Liver (tissue), 9 donors: ENCODE data around the gene DIABLO. TPM values are rescaled to one million over a fixed set of nuclear protein-coding genes. Genes with fewer than 3 reads are reported as not detected.

ENCODE experiments used
- DNase-seq: peaks from one replicate; pipeline ENCODE4 v3.0.0-alpha.2; 2017; ENCODE audit warnings: low spot score
- H3K27ac ChIP-seq, 2 donors: one replicate each; pipeline ENCODE4 v1.7.0; 2013; ENCODE audit warnings: inconsistent platforms in 2 of 2, low read length in 2 of 2, control low read depth in 1 of 2, low read depth in 1 of 2, mild to moderate bottlenecking in 1 of 2
- H3K27me3 ChIP-seq, 4 donors: one replicate each; pipeline versions ENCODE4 v1.6.1 to v1.7.0; 2013; ENCODE audit warnings: low read length in 3 of 4, inconsistent platforms in 1 of 4, mild to moderate bottlenecking in 1 of 4, moderate library complexity in 1 of 4; ENCODE audit not compliant: control insufficient read depth in 4 of 4, insufficient read depth in 4 of 4
- H3K36me3 ChIP-seq, 4 donors: one replicate each; pipeline versions ENCODE4 v1.6.1 to v1.7.0; 2013; ENCODE audit warnings: low read length in 3 of 4, mild to moderate bottlenecking in 3 of 4, low read depth in 1 of 4, moderate library complexity in 1 of 4; ENCODE audit not compliant: control insufficient read depth in 4 of 4, insufficient read depth in 3 of 4
- H3K4me1 ChIP-seq, 4 donors: one replicate each; pipeline versions ENCODE4 v1.6.1 to v1.7.0; 2013; ENCODE audit warnings: low read length in 3 of 4, mild to moderate bottlenecking in 3 of 4, moderate library complexity in 1 of 4; ENCODE audit not compliant: control insufficient read depth in 4 of 4, insufficient read depth in 4 of 4
- H3K4me3 ChIP-seq, 3 donors: one replicate each; pipeline versions ENCODE4 v1.6.1 to v1.7.0; 2013; ENCODE audit warnings: low read length in 3 of 3, control low read depth in 1 of 3, low read depth in 1 of 3, mild to moderate bottlenecking in 1 of 3
- H3K9ac ChIP-seq, 2 donors: one replicate each; pipeline ENCODE4 v1.7.0; 2013; ENCODE audit warnings: low read length in 2 of 2, mild to moderate bottlenecking in 2 of 2, moderate library complexity in 2 of 2, control low read depth in 1 of 2, low read depth in 1 of 2
- H3K9me3 ChIP-seq, 4 donors: one replicate each; pipeline versions ENCODE4 v1.6.1 to v1.7.0; 2013; ENCODE audit warnings: low read length in 3 of 4; ENCODE audit not compliant: control insufficient read depth in 4 of 4
- EGR1 ChIP-seq, 2 donors: IDR thresholded peaks; 2 replicates each; pipeline ENCODE4 v1.6.1; 2016 to 2018; ENCODE audit warnings: antibody characterized with exemption in 2 of 2, low read depth in 2 of 2
- FOXA2 ChIP-seq: IDR thresholded peaks from 2 replicates; pipeline ENCODE4 v1.6.1; 2016; ENCODE audit warnings: antibody characterized with exemption
- GABPA ChIP-seq, 2 donors: IDR thresholded peaks in 1 of 2; conservative IDR thresholded peaks in 1 of 2; 2 replicates each; pipeline ENCODE4 v1.6.1; 2016; ENCODE audit warnings: antibody characterized with exemption in 2 of 2, mild to moderate bottlenecking in 1 of 2, moderate library complexity in 1 of 2
- HNF4A ChIP-seq, 2 donors: conservative IDR thresholded peaks; 2 replicates each; pipeline ENCODE4 v1.6.1; 2016; ENCODE audit warnings: antibody characterized with exemption in 2 of 2, mild to moderate bottlenecking in 2 of 2
- HNF4G ChIP-seq: IDR thresholded peaks from 2 replicates; pipeline ENCODE4 v1.6.1; 2016; ENCODE audit warnings: antibody characterized with exemption
- JUND ChIP-seq, 2 donors: IDR thresholded peaks; 2 replicates each; pipeline ENCODE4 v1.6.1; 2016; ENCODE audit warnings: antibody characterized with exemption in 2 of 2
- NR2F2 ChIP-seq: IDR thresholded peaks from 2 replicates; pipeline ENCODE4 v1.6.1; 2016; ENCODE audit warnings: antibody characterized with exemption
- RAD21 ChIP-seq, 2 donors: IDR thresholded peaks; 2 replicates each; pipeline ENCODE4 v1.6.1; 2016; ENCODE audit warnings: antibody characterized with exemption in 2 of 2, mild to moderate bottlenecking in 2 of 2
- RXRA ChIP-seq, 2 donors: IDR thresholded peaks; 2 replicates each; pipeline ENCODE4 v1.6.1; 2017 to 2018; ENCODE audit warnings: antibody characterized with exemption in 2 of 2, mild to moderate bottlenecking in 1 of 2
- SP1 ChIP-seq: IDR thresholded peaks from 2 replicates; pipeline ENCODE4 v1.6.1; 2018; ENCODE audit warnings: antibody characterized with exemption, mild to moderate bottlenecking
- TAF1 ChIP-seq: conservative IDR thresholded peaks from 2 replicates; pipeline ENCODE4 v1.6.1; 2016; ENCODE audit warnings: antibody characterized with exemption, mild to moderate bottlenecking
- YY1 ChIP-seq: IDR thresholded peaks from 2 replicates; pipeline ENCODE4 v1.6.1; 2016; ENCODE audit warnings: antibody characterized with exemption, mild to moderate bottlenecking
- WGBS: extraction: QIAGEN DNeasy Blood & Tissue Kit; methylation state at CpG from one replicate; pipeline ENCODE4 v1.1.7; 2013; 5-methylcytosine and 5-hydroxymethylcytosine counted together
- polyA plus RNA-seq, 2 donors: library from polyadenylated mRNA; stranded (reverse) in 1 of 2; unstranded in 1 of 2; fragments of 200-250 nt in 1 of 2; fragments of >200 nt in 1 of 2; fragmentation: Nextera tagmentation in 1 of 2; extraction: Ambion mirVana in 1 of 2; gene quantifications; one replicate each; pipeline versions ENCODE4 v1.2.1 to v1.2.3, GENCODE V29; 2013 to 2015
- total RNA-seq, 2 donors: library from RNA; depleted of rRNA; stranded (reverse); fragments of >200 nt; gene quantifications; one replicate each; pipeline ENCODE4 v1.2.3, GENCODE V29; 2014
- TF ChIP-seq, protein P1 (sequence below): IDR thresholded peaks from 2 replicates; pipeline ENCODE4 v1.6.1; 2016; ENCODE audit warnings: antibody characterized with exemption
- TF ChIP-seq, protein P2 (sequence below): IDR thresholded peaks from 2 replicates; pipeline ENCODE4 v1.6.1; 2016; ENCODE audit warnings: antibody characterized with exemption, mild to moderate bottlenecking
- donor health status: healthy.
- donor health status: healthy.
- donor health status: healthy.
- donor health status: healthy.
- donor health status: healthy.

Gene DIABLO
- total and polyA plus RNA-seq, 4 donors: 20.4 to 34.4 (median 28.5) TPM

DNA sequence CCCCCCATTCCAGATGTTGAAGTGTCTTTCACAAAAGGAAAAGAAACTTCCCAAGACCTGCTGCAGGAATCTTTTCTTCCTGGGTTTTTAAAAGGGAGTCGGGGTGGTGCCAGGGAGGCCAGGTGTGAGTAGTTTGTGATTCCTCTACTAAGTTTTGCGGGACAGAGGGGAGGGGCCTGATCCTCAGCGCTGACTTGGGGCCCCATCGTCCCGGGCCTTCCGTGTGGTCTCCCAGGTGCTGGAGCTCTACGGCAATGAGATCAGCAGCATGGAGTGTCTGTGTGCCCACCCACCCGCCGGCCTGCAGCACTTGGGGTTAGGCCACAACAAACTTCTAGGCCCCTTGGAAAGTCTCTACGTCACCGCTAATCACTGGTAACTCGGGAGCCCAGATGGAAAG is 38.4 kb downstream of the DIABLO start:
- peaks cover 5 to 17% (median 12%) of the 10 kb centered on the region in 4 donors for H3K4me1 ChIP-seq
- H3K9ac ChIP-seq: no peak overlapping the region
- no peak overlapping the region for H3K4me3 ChIP-seq
- no peak overlapping the region for H3K27ac ChIP-seq
- H3K9me3 ChIP-seq: no peaks in the 10 kb centered on the region
- DNase-seq: no peak
- H3K27me3 ChIP-seq: no peaks in the 10 kb centered on the region
- 92% methylated on average over 12 of the region's 12 CpGs for WGBS
- no peaks in the 10 kb centered on the region for H3K36me3 ChIP-seq
- TF ChIP-seq NR2F2 (no peak), HNF4G (no peak), EGR1 (IDR thresholded peaks at IDR 0.05; ENCODE audit: low read depth in 2 of 2) (no peak), SP1 (no peak), RAD21 (IDR thresholded peaks at IDR 0.05) (no peak)
- TF ChIP-seq, protein P1, sequence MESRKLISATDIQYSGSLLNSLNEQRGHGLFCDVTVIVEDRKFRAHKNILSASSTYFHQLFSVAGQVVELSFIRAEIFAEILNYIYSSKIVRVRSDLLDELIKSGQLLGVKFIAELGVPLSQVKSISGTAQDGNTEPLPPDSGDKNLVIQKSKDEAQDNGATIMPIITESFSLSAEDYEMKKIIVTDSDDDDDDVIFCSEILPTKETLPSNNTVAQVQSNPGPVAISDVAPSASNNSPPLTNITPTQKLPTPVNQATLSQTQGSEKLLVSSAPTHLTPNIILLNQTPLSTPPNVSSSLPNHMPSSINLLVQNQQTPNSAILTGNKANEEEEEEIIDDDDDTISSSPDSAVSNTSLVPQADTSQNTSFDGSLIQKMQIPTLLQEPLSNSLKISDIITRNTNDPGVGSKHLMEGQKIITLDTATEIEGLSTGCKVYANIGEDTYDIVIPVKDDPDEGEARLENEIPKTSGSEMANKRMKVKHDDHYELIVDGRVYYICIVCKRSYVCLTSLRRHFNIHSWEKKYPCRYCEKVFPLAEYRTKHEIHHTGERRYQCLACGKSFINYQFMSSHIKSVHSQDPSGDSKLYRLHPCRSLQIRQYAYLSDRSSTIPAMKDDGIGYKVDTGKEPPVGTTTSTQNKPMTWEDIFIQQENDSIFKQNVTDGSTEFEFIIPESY: no peak

DNA sequence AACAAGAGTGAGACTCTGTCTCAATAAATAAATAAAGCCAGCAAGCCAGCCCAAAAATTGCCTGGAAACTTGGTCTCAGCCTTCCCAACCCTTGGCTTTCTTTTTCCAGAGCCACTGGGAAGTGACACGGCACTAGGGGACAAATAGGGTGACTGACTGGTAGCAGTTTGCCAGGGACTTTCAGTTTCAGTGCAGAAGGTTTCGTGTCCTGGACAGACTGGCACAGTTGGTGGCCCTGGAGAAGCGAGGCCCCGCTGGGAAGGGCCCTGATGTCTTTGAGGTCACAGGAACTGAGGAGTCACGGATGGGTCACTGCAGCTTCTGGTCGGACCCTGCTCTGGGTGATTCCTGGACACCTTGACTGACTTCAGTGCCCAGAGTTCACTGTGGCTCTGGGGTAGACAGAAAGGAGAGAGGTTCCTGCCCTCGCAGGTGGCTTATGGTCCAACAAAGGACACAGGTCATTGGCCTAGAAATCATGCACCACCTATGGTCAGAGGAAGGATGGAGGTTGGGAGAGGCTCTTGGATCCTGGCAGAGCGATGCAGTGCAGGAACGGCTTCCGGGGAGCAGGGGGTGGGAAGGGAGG is 40.3 kb downstream of the DIABLO start:
- Histone ChIP-seq H3K4me1 (peaks cover 5 to 17% (median 12%) of the 10 kb centered on the region in 4 donors), H3K27ac (peak overlapping the region; percentile 79 to 80), H3K9me3 (no peaks in the 10 kb centered on the region), H3K27me3 (no peaks in the 10 kb centered on the region), H3K9ac (no peak overlapping the region), H3K4me3 (peak overlapping the region in 1 of 3 donors; percentile 7), H3K36me3 (no peaks in the 10 kb centered on the region)
- 38% methylated on average over 10 of the region's 10 CpGs for WGBS
- no peak for DNase-seq
- TF ChIP-seq, protein P2, sequence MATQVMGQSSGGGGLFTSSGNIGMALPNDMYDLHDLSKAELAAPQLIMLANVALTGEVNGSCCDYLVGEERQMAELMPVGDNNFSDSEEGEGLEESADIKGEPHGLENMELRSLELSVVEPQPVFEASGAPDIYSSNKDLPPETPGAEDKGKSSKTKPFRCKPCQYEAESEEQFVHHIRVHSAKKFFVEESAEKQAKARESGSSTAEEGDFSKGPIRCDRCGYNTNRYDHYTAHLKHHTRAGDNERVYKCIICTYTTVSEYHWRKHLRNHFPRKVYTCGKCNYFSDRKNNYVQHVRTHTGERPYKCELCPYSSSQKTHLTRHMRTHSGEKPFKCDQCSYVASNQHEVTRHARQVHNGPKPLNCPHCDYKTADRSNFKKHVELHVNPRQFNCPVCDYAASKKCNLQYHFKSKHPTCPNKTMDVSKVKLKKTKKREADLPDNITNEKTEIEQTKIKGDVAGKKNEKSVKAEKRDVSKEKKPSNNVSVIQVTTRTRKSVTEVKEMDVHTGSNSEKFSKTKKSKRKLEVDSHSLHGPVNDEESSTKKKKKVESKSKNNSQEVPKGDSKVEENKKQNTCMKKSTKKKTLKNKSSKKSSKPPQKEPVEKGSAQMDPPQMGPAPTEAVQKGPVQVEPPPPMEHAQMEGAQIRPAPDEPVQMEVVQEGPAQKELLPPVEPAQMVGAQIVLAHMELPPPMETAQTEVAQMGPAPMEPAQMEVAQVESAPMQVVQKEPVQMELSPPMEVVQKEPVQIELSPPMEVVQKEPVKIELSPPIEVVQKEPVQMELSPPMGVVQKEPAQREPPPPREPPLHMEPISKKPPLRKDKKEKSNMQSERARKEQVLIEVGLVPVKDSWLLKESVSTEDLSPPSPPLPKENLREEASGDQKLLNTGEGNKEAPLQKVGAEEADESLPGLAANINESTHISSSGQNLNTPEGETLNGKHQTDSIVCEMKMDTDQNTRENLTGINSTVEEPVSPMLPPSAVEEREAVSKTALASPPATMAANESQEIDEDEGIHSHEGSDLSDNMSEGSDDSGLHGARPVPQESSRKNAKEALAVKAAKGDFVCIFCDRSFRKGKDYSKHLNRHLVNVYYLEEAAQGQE: no peak
- TF ChIP-seq FOXA2: no peak
- TF ChIP-seq RXRA (IDR thresholded peaks at IDR 0.05): peak; percentile 85 to 92
- peak; percentile 86 for TF ChIP-seq SP1
- TF ChIP-seq YY1: peak; percentile 14
- TF ChIP-seq, protein P1: no peak
- no peak for TF ChIP-seq HNF4G
- TF ChIP-seq GABPA (IDR thresholded peaks at IDR 0.05 in 1 of 2, conservative IDR thresholded peaks at IDR 0.05 in 1 of 2): peak in 1 of 2 donors; percentile 11
- no peak for TF ChIP-seq JUND (IDR thresholded peaks at IDR 0.05)
- TF ChIP-seq EGR1 (IDR thresholded peaks at IDR 0.05; ENCODE audit: low read depth in 2 of 2): no peak
- TF ChIP-seq TAF1: no peak
- peak; percentile 31 to 63 for TF ChIP-seq HNF4A (conservative IDR thresholded peaks at IDR 0.05)
- no peak for TF ChIP-seq NR2F2
- TF ChIP-seq RAD21 (IDR thresholded peaks at IDR 0.05): peak in 1 of 2 donors; percentile 16
